Neural cell (in vitro differentiated cells): ENCODE measurements around the gene SPATA2L. TPM values are rescaled to one million over a fixed set of nuclear protein-coding genes. Genes with fewer than 3 reads are reported as not detected.
"Not testable (repeated sequence)": the region's sequence is repeated elsewhere in the genome, so short reads cannot be mapped to it uniquely, and the experiment has no call there.

Source experiments
- H2AFZ ChIP-seq: fragments of 200-600, 300-800 bp; sonication (generic), shearing (Covaris generic); 2 replicates; pipeline ENCODE4 v1.6.0; 2014; ENCODE audit warnings: low read depth, mild to moderate bottlenecking, antibody characterized with exemption, low read length, moderate library complexity
- H3F3A ChIP-seq: fragments of 200-600 bp; shearing (Covaris generic); 2 replicates; pipeline ENCODE4 v1.6.1; 2016; ENCODE audit warnings: mild to moderate bottlenecking, moderate library complexity, mixed read lengths, antibody characterized with exemption, low read length; ENCODE audit not compliant: insufficient read depth, poor library complexity, severe bottlenecking
- H3K27ac ChIP-seq: fragments of 200-600, 300-800 bp; sonication (generic), shearing (Covaris generic); 2 replicates; pipeline ENCODE4 v1.5.1; 2014; ENCODE audit warnings: mild to moderate bottlenecking, low read length, moderate library complexity
- H3K27me3 ChIP-seq: fragments of 300-800, 200-600 bp; sonication (generic), shearing (Covaris generic); 2 replicates; pipeline ENCODE4 v1.6.0; 2014; ENCODE audit warnings: mild to moderate bottlenecking, low read depth, low read length, moderate library complexity; ENCODE audit not compliant: insufficient read depth
- H3K36me3 ChIP-seq: fragments of 300-800, 200-600 bp; sonication (generic), shearing (Covaris generic); 2 replicates; pipeline ENCODE4 v1.5.1; 2014; ENCODE audit warnings: mild to moderate bottlenecking, antibody characterized with exemption, low read length, moderate library complexity; ENCODE audit not compliant: insufficient read depth
- H3K4me2 ChIP-seq: fragments of 300-800, 200-600 bp; sonication (generic), shearing (Covaris generic); 2 replicates; pipeline ENCODE4 v1.6.0; 2014; ENCODE audit warnings: mild to moderate bottlenecking, low read length
- H3K4me3 ChIP-seq: fragments of 300-800, 200-600 bp; sonication (generic), shearing (Covaris generic); 2 replicates; pipeline ENCODE4 v1.5.1; 2014; ENCODE audit warnings: mild to moderate bottlenecking, low read length, moderate library complexity
- H3K79me2 ChIP-seq: fragments of 200-600 bp; shearing (Covaris generic); replicated peaks from 2 replicates; pipeline ENCODE4 v1.6.0; 2014; ENCODE audit warnings: mild to moderate bottlenecking, low read length, moderate library complexity; ENCODE audit not compliant: insufficient read depth
- H3K9ac ChIP-seq: fragments of 300-800, 200-600 bp; sonication (generic), shearing (Covaris generic); 2 replicates; pipeline ENCODE4 v1.6.1; 2016; ENCODE audit warnings: mild to moderate bottlenecking, low read length, mixed read lengths
- H3K9me2 ChIP-seq: fragments of 200-600 bp; shearing (Covaris generic); 2 replicates; pipeline ENCODE4 v1.6.1; 2016; ENCODE audit warnings: mild to moderate bottlenecking, low read length, mixed read lengths; ENCODE audit not compliant: insufficient read depth
- H3K9me3 ChIP-seq: fragments of 200-600, 300-800 bp; sonication (generic), shearing (Covaris generic); 2 replicates; pipeline ENCODE4 v1.6.1; 2016; ENCODE audit warnings: mild to moderate bottlenecking, mixed run types, low read length, moderate library complexity, mixed read lengths
- H4K20me1 ChIP-seq: fragments of 200-600 bp; shearing (Covaris generic); 2 replicates; pipeline ENCODE4 v1.6.1; 2016; ENCODE audit warnings: mild to moderate bottlenecking, mixed run types; ENCODE audit not compliant: insufficient read depth
- EP300 ChIP-seq: fragments of 450-650 bp; conservative IDR thresholded peaks from 2 replicates; pipeline ENCODE4 v1.6.1; 2014; ENCODE audit warnings: antibody characterized with exemption, mild to moderate bottlenecking, moderate library complexity; ENCODE audit not compliant: poor library complexity, severe bottlenecking
- EZH2 ChIP-seq: fragments of 200-600, 300-800 bp; shearing (Covaris generic), sonication (generic); IDR thresholded peaks from 2 replicates; pipeline ENCODE4 v1.6.1; 2014; ENCODE audit warnings: antibody characterized with exemption, low read length, borderline replicate concordance, mild to moderate bottlenecking; ENCODE audit not compliant: insufficient read depth, poor library complexity, severe bottlenecking
- MXI1 ChIP-seq: fragments of 450-650 bp; conservative IDR thresholded peaks from 2 replicates; pipeline ENCODE4 v1.6.1; 2014; ENCODE audit warnings: antibody characterized with exemption, mild to moderate bottlenecking; ENCODE audit not compliant: poor library complexity, severe bottlenecking
- POLR2AphosphoS5 ChIP-seq: IDR thresholded peaks from 2 replicates; pipeline ENCODE4 v1.6.1; 2012
- RAD21 ChIP-seq: fragments of 450-650 bp; conservative IDR thresholded peaks from 2 replicates; pipeline ENCODE4 v1.6.1; 2014; ENCODE audit warnings: antibody characterized with exemption, mild to moderate bottlenecking, moderate library complexity
- SMC3 ChIP-seq: fragments of 450-650 bp; conservative IDR thresholded peaks from 2 replicates; pipeline ENCODE4 v1.6.1; 2014; ENCODE audit warnings: antibody characterized with exemption, mild to moderate bottlenecking, moderate library complexity; ENCODE audit not compliant: poor library complexity
- TAF1 ChIP-seq: IDR thresholded peaks from 2 replicates; pipeline ENCODE4 v1.6.1; 2012; ENCODE audit warnings: low read depth
- polyA plus RNA-seq: library from polyadenylated mRNA; depleted of rRNA; stranded (reverse); fragments of >200 nt; gene quantifications from 2 replicates; pipeline ENCODE4 v1.2.3, GENCODE V29; 2014
- TF ChIP-seq, protein P1 (sequence below): fragments of 450-650 bp; IDR thresholded peaks from 2 replicates; pipeline ENCODE4 v1.5.1; 2014; ENCODE audit warnings: antibody characterized with exemption, mild to moderate bottlenecking, moderate library complexity; ENCODE audit not compliant: poor library complexity, severe bottlenecking
- TF ChIP-seq, protein P2 (sequence below): IDR thresholded peaks from 2 replicates; pipeline ENCODE4 v1.6.1; 2012; ENCODE audit warnings: borderline replicate concordance

The SPATA2L gene
- polyA plus RNA-seq, 1 donor from 2014 or later, result 39.1 TPM

DNA sequence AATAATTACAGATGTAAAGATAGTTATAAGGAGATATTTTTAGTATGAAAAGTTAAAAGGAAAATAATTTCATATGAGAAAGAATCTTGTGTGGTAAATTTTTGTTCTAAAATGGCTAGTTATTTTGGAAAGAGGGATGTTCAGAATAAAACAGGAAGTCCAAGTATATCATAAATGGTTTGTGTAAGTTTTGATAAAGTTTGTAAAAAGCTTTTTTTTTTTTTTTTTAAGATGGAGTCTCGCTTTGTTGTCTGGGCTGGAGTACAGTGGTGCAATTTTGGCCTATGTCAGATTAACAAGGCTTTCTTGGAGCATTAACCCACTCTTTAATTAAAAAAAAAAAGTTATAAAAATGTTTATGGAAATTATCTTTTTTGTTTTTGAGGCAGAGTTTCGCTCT lies 23.2 kb downstream of the SPATA2L start:
- H3K9ac ChIP-seq, result no peak overlapping the region
- no peak overlapping the region for H3K4me3 ChIP-seq
- no peak overlapping the region for H3K4me2 ChIP-seq
- H3K27me3 ChIP-seq, result no peaks in the 10 kb centered on the region
- H3K36me3 ChIP-seq, result no peaks in the 10 kb centered on the region
- no peak overlapping the region for H3K27ac ChIP-seq
- no peak overlapping the region for H2AFZ ChIP-seq
- H3F3A ChIP-seq, result no peaks in the 10 kb centered on the region
- TF ChIP-seq, protein P1, sequence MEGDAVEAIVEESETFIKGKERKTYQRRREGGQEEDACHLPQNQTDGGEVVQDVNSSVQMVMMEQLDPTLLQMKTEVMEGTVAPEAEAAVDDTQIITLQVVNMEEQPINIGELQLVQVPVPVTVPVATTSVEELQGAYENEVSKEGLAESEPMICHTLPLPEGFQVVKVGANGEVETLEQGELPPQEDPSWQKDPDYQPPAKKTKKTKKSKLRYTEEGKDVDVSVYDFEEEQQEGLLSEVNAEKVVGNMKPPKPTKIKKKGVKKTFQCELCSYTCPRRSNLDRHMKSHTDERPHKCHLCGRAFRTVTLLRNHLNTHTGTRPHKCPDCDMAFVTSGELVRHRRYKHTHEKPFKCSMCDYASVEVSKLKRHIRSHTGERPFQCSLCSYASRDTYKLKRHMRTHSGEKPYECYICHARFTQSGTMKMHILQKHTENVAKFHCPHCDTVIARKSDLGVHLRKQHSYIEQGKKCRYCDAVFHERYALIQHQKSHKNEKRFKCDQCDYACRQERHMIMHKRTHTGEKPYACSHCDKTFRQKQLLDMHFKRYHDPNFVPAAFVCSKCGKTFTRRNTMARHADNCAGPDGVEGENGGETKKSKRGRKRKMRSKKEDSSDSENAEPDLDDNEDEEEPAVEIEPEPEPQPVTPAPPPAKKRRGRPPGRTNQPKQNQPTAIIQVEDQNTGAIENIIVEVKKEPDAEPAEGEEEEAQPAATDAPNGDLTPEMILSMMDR, result no peak
- TF ChIP-seq EP300 (no peak), MXI1 (no peak), TAF1 (no peak), RAD21 (no peak), POLR2AphosphoS5 (no peak), EZH2 (no peak), SMC3 (no peak)
- TF ChIP-seq, protein P2, sequence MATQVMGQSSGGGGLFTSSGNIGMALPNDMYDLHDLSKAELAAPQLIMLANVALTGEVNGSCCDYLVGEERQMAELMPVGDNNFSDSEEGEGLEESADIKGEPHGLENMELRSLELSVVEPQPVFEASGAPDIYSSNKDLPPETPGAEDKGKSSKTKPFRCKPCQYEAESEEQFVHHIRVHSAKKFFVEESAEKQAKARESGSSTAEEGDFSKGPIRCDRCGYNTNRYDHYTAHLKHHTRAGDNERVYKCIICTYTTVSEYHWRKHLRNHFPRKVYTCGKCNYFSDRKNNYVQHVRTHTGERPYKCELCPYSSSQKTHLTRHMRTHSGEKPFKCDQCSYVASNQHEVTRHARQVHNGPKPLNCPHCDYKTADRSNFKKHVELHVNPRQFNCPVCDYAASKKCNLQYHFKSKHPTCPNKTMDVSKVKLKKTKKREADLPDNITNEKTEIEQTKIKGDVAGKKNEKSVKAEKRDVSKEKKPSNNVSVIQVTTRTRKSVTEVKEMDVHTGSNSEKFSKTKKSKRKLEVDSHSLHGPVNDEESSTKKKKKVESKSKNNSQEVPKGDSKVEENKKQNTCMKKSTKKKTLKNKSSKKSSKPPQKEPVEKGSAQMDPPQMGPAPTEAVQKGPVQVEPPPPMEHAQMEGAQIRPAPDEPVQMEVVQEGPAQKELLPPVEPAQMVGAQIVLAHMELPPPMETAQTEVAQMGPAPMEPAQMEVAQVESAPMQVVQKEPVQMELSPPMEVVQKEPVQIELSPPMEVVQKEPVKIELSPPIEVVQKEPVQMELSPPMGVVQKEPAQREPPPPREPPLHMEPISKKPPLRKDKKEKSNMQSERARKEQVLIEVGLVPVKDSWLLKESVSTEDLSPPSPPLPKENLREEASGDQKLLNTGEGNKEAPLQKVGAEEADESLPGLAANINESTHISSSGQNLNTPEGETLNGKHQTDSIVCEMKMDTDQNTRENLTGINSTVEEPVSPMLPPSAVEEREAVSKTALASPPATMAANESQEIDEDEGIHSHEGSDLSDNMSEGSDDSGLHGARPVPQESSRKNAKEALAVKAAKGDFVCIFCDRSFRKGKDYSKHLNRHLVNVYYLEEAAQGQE, result no peak
- H3K79me2 ChIP-seq, result no peaks in the 10 kb centered on the region
- H3K9me3 ChIP-seq, result no peaks in the 10 kb centered on the region
- H3K9me2 ChIP-seq, result no peaks in the 10 kb centered on the region
- no peaks in the 10 kb centered on the region for H4K20me1 ChIP-seq

DNA sequence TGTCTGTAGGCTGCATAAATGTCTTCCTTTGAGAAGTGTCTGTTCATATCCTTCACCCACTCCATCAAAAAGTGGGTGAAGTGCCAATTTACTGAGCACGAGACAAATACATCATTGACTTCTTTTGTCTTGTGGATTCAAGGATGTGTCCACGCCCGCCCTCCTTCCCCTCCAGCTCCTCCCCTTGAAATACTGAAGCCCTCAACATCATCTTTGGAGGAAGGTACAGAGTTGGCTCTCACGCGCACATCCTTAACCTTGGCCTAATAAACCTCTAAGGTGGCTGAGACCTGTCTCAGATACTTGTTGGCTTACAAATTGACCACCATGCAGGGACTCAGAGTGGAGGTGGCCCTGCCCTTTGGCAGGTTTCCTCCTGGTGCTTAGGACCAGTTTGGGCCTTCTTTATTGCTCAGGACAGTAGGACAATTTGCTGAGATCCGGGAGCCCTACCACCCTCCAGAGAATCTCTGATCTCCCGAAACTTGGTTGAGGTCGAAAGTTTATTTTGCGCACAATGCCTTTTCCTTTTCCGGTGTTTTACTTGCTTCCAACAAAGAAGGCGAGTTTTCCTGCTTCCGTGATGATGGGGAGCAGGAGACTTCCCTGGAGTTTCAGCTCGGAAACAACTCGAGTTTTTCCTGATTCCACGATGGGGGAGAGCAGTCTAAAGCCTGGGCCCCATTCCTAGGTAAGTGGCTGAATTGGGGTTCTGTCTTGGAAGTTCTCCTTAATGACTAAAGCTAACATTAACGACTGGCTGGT lies 29.1 kb downstream of the SPATA2L start:
- Histone ChIP-seq H4K20me1 (no peaks in the 10 kb centered on the region), H3K27me3 (no peaks in the 10 kb centered on the region), H3K27ac (no peak overlapping the region), H3K79me2 (no peaks in the 10 kb centered on the region), H3K36me3 (no peaks in the 10 kb centered on the region), H3K9me3 (no peaks in the 10 kb centered on the region), H3K4me2 (no peak overlapping the region), H2AFZ (no peak overlapping the region), H3K4me3 (no peak overlapping the region), H3K9me2 (no peaks in the 10 kb centered on the region), H3K9ac (no peak overlapping the region), H3F3A (no peaks in the 10 kb centered on the region)
- TF ChIP-seq, protein P2, result no peak
- TF ChIP-seq POLR2AphosphoS5 (no peak), EZH2 (no peak), EP300 (no peak), RAD21 (no peak), MXI1 (no peak), TAF1 (no peak), SMC3 (no peak)
- TF ChIP-seq, protein P1, result no peak

DNA sequence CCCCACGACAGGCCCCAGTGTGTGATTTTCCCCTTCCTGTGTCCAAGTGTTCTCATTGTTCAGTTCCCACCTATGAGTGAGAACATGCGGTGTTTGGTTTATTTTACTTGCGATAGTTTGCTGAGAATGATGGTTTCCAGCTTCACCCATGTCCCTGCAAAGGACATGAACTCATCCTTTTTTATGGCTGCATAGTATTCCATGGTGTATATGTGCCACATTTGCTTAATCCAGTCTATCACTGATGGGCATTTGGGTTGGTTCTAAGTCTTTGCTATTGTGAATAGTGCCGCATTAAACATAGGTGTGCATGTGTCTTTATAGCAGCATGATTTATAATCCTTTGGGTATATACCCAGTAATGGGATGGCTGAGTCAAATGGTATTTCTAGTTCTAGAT lies 29.9 kb downstream of the SPATA2L start:
- H3K9ac ChIP-seq, result not testable (repeated sequence)

More for the DNA sequence above, 29.9 kb downstream of the SPATA2L start:
- not testable (repeated sequence) for H3K36me3 ChIP-seq, H3K27ac ChIP-seq, H3K9me3 ChIP-seq, H2AFZ ChIP-seq, H3F3A ChIP-seq, H3K79me2 ChIP-seq, H3K4me3 ChIP-seq, H3K9me2 ChIP-seq, H3K4me2 ChIP-seq, H4K20me1 ChIP-seq, H3K27me3 ChIP-seq
